HG03060 (cell line): ENCODE results near the gene NECTIN1.

ENCODE experiments used
- ATAC-seq: cut with Tn5 transposase; IDR thresholded peaks from one replicate; pipeline ENCODE4 v1.9.1; 2021; ENCODE audit warnings: low read depth, moderate number of reproducible peaks; ENCODE audit not compliant: unreplicated experiment

NECTIN1 gene

GRCh38 chr11:119651802-119652584 is 77.0 kb downstream of the NECTIN1 start:
- no peak for ATAC-seq

GRCh38 chr11:119650251-119650650 is 78.7 kb downstream of the NECTIN1 start:
- no peak for ATAC-seq

GRCh38 chr11:119647254-119647653 is 81.7 kb downstream of the NECTIN1 start:
- ATAC-seq, result no peak

- ATAC-seq, result no peak
Observed at GRCh38 chr11:119645018-119645417, 84.0 kb downstream of the NECTIN1 start.

- ATAC-seq, result no peak
Observed at GRCh38 chr11:119644502-119644901, 84.5 kb downstream of the NECTIN1 start.

GRCh38 chr11:119643876-119644225 is 85.1 kb downstream of the NECTIN1 start:
- ATAC-seq, result no peak

- ATAC-seq, result no peak
Observed at GRCh38 chr11:119643212-119643875, 85.7 kb downstream of the NECTIN1 start.

- no peak for ATAC-seq
Observed at GRCh38 chr11:119641983-119642745, 86.8 kb downstream of the NECTIN1 start.

GRCh38 chr11:119640541-119640940 is 88.5 kb downstream of the NECTIN1 start:
- no peak for ATAC-seq

GRCh38 chr11:119639642-119640205 is 89.3 kb downstream of the NECTIN1 start:
- ATAC-seq, result no peak

GRCh38 chr11:119638851-119639250 is 90.1 kb downstream of the NECTIN1 start:
- no peak for ATAC-seq

GRCh38 chr11:119637481-119637880 is 91.5 kb downstream of the NECTIN1 start:
- ATAC-seq, result no peak

- no peak for ATAC-seq
Observed at GRCh38 chr11:119635776-119636175, 93.2 kb downstream of the NECTIN1 start.

GRCh38 chr11:119635041-119635740 is 93.8 kb downstream of the NECTIN1 start:
- no peak for ATAC-seq

- no peak for ATAC-seq
Observed at GRCh38 chr11:119634301-119634700, 94.7 kb downstream of the NECTIN1 start.

GRCh38 chr11:119629834-119630624 is 99.0 kb downstream of the NECTIN1 start:
- ATAC-seq, result no peak

GRCh38 chr11:119629085-119629484 is 99.9 kb downstream of the NECTIN1 start:
- ATAC-seq, result no peak

- no peak for ATAC-seq
Observed at GRCh38 chr11:119627286-119627685, 101.7 kb downstream of the NECTIN1 start.

GRCh38 chr11:119626871-119627270 is 102.1 kb downstream of the NECTIN1 start:
- ATAC-seq, result no peak
